Frontal cortex (tissue), 4 donors: ENCODE measurements around the gene UGT1A7. TPM values are rescaled to one million over a fixed set of nuclear protein-coding genes. Genes with fewer than 3 reads are reported as not detected.
"Not testable (repeated sequence)": the region's sequence is repeated elsewhere in the genome, so short reads cannot be mapped to it uniquely, and the experiment has no call there.

Experiments
- DNase-seq, 2 donors: peaks; one replicate each; pipeline ENCODE4 v3.0.0; 2012; ENCODE audit warnings: low spot score in 2 of 2
- FAIRE-seq: peaks from 2 replicates; lab custom pipeline; 2012; peaks lifted over from hg19 to GRCh38; lab: Jason Lieb, UNC
- total RNA-seq: library from RNA; depleted of rRNA; stranded (reverse); fragments of >200 nt; gene quantifications from one replicate; pipeline ENCODE4 v1.2.3, GENCODE V29; 2014
- donor health status: control.
- donor health status: control.
- donor health status: control.

Gene UGT1A7
- not detected for total RNA-seq

DNA sequence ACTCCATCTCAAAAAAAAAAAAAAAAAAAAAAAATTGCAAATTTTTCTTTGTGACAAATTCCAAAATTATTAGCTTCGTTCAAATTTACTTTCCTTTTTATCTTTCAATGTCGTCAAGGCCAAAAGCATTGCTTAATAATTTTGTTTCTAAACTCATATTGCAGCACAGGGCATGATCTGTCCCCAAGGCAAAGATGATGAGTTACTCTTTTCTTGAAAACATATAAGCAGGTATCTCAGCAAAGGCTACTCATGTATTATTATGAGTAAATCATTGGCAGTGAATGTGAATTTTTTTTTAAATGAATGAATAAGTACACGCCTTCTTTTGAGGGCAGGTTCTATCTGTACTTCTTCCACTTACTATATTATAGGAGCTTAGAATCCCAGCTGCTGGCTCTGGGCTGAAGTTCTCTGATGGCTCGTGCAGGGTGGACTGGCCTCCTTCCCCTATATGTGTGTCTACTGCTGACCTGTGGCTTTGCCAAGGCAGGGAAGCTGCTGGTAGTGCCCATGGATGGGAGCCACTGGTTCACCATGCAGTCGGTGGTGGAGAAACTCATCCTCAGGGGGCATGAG, at the start of gene UGT1A7:
Gene UGT1A7, plus strand, starts transcription at position 381 of the 579 bp plus-strand sequence. Its CDS starts 37 bp downstream, at position 418.
- DNase-seq (no peak), FAIRE-seq (no peak)

GRCh38 chr2:233636306-233636705, 45.4 kb upstream of the UGT1A7 start, which contains the start of gene UGT1A10:
TSS of gene UGT1A10 (plus strand) at chr2:233636448. CDS start at chr2:233636523, 75 bp downstream.
- not testable (repeated sequence) for FAIRE-seq, DNase-seq

DNA sequence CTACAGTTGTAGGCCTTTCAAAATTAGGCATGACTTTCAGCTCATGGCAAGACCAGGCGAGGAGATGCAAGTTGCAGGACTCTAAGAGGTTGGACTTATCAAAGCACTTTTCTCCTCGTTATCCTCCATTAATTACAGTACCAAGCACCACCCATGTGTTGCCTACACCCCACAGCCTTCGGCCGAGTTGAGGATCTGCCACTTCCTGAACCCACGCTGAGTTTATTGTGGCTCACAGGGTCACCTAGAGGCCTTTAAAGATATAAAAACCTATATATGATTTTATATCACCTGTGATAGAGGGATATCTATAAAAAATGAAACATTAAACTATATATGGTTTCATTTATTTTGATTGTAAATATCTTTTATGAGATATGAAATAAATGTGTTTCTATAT, 42.9 kb upstream of the UGT1A7 start:
- DNase-seq (no peak), FAIRE-seq (no peak)

DNA sequence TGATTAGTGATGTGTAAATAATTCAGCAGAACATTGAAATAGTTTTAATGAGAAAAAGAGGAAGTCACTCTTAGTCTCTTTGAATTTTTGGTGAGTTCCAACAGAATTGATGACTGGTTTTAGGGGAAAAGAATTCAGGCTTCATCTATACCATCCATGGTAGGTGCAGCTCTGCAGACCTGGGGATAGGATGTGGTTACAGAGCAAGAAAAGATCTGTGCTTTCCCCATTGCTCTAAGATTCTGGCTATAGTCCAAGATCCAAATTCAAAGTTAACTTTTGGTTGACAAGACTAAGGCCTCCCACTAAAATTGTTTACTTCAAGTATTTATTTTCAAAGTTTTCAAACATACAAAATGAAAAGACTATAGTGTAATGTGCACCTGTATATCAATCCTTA, 41.8 kb upstream of the UGT1A7 start:
- no peak for FAIRE-seq

DNA sequence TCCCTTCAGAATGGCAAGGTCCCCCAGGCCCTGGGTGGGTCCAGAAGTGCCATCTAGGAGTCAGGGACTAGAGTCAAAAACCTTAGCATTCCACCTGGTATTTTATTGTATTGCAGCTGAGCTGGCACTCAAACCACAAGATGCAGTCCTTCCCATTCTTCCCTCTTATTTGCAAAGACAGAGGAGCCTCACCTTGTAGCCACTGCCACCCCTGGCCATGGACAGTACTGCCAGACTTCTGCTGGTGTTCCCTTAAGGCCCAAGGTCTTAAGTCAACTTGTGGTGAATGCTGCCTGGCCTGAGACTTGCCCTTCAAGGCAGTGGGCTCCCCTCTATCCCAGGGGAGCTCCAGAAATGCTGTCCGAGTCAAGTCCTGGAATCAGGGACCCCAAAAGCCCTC, 38.6 kb upstream of the UGT1A7 start:
- FAIRE-seq (no peak), DNase-seq (no peak)

More for the DNA sequence above, 41.8 kb upstream of the UGT1A7 start:
- DNase-seq = no peak

DNA sequence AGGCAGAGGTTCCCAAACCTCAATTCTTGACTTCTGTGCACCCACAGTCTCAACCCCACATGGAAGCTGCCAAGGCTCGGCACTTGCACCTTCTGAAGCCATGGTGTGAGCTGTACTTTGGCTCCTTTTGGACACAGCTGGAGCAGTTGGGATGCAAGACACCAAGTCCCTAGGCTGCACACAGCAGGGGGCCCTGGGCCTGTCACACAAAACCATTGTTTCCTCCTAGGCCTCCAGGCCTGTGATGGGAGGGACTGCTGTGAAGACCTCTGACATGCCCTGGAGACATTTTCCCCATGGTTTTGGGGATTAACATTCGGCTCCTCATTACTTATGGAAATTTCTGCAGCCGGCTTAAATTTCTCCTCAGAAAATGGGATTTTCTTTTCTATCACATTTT, 35.7 kb upstream of the UGT1A7 start:
- DNase-seq, FAIRE-seq: not testable (repeated sequence)

DNA sequence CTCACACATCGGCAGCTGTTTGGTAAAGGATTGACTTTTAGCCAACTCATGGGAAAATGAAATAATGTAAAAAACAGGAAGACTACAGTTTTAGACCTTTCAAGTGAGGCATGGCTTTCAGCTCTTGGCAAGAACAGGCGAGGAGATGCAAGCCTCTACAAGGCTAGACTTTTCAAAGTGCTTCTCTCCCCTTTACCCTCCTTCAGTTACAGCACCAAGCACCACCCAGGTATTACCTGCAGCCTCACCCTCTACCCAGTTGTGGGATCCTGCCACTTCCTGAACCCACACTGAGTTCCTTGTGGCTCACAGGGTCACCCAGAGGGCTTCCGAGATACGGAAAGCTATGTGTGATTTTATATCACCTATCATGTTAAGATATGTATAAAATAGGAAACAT, 30.7 kb upstream of the UGT1A7 start:
- DNase-seq = no peak
- FAIRE-seq = no peak

GRCh38 chr2:233651430-233651829, 30.3 kb upstream of the UGT1A7 start:
- DNase-seq = no peak
- no peak for FAIRE-seq

DNA sequence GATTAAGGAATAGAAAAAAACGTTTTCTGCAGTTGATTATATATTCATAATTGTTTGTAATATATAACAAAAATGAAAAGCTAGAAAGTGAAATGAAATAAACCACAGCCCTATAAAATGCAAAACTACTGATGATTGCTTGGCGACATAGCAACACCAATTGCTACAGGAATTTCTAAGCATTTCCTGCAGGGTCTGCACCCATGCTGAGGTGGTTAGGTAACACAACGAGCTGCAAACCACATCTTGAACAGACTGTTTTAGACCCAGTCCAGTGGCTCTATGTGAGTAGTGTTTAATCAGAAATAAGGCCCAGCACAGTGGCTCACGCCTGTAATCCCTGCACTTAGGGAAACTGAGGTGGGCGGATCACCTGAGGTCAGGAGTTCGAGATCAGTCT, 27.2 kb upstream of the UGT1A7 start:
- FAIRE-seq = no peak

GRCh38 chr2:233655043-233655442, 26.7 kb upstream of the UGT1A7 start:
- no peak for FAIRE-seq
- no peak for DNase-seq

More for the DNA sequence above, 27.2 kb upstream of the UGT1A7 start:
- DNase-seq = no peak

DNA sequence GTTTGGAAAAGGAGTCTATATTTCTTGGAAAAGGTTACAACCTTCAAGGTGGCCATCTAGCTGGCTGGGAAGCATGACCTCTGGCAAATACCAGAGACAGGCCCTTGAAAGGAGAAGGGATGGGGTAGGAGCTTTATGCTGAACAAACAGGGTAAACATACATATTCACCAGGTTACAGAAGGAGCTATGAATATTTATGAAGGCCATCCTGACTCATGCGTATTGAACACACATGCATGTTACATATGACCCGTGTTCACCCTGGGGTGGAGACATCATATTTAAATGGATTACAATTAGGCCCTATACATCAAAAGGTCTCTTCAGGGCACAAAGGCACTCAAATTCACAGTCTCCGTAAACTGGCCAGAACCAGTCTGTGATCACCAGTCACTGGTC, 25.8 kb upstream of the UGT1A7 start:
- not testable (repeated sequence) for DNase-seq, FAIRE-seq

DNA sequence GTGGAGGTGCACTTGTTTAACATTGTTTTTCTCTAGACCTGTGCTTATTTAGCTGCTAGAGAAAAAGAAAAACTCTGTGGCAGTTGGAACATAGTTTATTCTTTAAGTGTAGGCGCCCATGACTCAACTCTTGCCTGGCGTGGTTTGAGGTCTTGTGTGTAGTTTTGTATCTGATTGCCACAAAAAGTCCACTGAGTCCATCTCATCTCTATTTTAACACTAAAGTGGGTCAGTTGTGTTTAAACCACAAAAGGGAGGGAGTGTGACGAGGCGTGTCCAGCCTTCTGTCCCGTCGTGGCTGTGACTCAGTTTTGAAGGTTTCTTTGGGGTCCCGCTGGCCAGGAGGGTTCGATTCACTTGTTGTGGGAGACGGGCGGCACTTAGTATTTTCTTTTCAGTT, 25.3 kb upstream of the UGT1A7 start:
- FAIRE-seq = no peak

GRCh38 chr2:233658610-233659009, 23.1 kb upstream of the UGT1A7 start:
- FAIRE-seq = no peak
- no peak for DNase-seq

More for the DNA sequence above, 25.3 kb upstream of the UGT1A7 start:
- no peak for DNase-seq

DNA sequence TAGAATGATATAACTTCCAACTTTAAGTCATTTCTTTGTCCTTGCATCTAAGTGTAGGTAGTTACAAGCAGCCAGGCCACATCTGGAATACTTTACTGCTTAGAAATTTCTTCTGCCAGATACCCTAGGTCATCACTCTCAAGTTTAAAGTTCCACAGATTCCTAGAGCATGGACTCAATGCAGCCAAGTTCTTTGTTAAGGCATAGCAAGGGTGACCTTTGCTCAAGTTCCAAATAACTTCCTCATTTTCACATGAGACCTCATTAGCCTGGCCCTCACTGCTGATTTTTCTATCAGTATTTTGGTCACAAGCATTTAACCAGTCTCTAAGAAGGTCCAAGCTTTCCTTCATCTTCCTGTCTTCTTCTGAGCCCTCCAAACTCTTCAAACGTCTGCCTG, 17.8 kb upstream of the UGT1A7 start:
- FAIRE-seq (no peak), DNase-seq (no peak)

- DNase-seq = no peak
- FAIRE-seq = no peak
Measured at GRCh38 chr2:233668605-233669260, 13.0 kb upstream of the UGT1A7 start.

- no peak for FAIRE-seq
- no peak for DNase-seq
Measured at GRCh38 chr2:233671290-233672161, 10.2 kb upstream of the UGT1A7 start, which contains the start of gene UGT1A9. TSS of gene UGT1A9 (plus strand) at chr2:233671898. CDS start at chr2:233671935, 37 bp downstream.

GRCh38 chr2:233672886-233673285, 8.8 kb upstream of the UGT1A7 start:
- no peak for FAIRE-seq
- no peak for DNase-seq

GRCh38 chr2:233673896-233674295, 7.8 kb upstream of the UGT1A7 start:
- FAIRE-seq (no peak), DNase-seq (no peak)

- DNase-seq = no peak
- no peak for FAIRE-seq
Measured at GRCh38 chr2:233674314-233674713, 7.4 kb upstream of the UGT1A7 start.

DNA sequence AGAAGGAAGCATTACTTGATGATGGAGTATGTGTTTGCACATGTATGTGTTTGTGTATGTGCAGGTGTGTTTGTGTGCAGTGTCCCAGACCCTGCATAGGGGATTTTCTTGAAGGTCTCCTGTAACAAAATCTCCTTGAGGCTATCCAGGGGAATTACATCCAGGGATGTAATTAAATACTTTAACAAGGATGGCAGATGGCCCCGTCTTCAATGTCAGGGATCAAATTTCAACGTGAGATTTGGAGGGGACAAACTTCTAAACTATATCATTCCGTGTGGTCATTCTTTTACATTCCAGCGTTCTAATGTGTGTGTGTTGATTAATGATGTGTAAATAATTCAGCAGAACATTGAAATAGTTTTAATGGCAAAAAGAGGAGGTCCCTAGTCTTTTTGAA, 6.7 kb upstream of the UGT1A7 start:
- FAIRE-seq = no peak
- no peak for DNase-seq

GRCh38 chr2:233676046-233676445, 5.7 kb upstream of the UGT1A7 start:
- FAIRE-seq (no peak), DNase-seq (no peak)
